Stimulated activated memory B cell treated with anti-CD40 and anti-IgM and Interleukin-4, amounts not matched to agents 10 μg/mL and 1 μg/mL and 100 μg/mL, for 72 hours (primary cell): ENCODE data around the gene LUC7L.
"Not testable (repeated sequence)": the region's sequence is repeated elsewhere in the genome, so short reads cannot be mapped to it uniquely, and the experiment has no call there.

Experiments used
- ATAC-seq: fragments of 150-1000 bp; cut with Tn5 transposase; 2 replicates; pipeline ENCODE4 v1.10.0; 2021
- H3K27ac Mint-ChIP-seq: one replicate; pipeline ENCODE4 v1.8.0; 2022; ENCODE audit warnings: mild to moderate bottlenecking, mixed read lengths
- H3K27me3 Mint-ChIP-seq: one replicate; pipeline ENCODE4 v1.8.0; 2022; ENCODE audit warnings: mixed read lengths
- H3K36me3 Mint-ChIP-seq: one replicate; pipeline ENCODE4 v1.8.0; 2022; ENCODE audit warnings: mixed read lengths
- H3K4me1 Mint-ChIP-seq: one replicate; pipeline ENCODE4 v1.8.0; 2022; ENCODE audit warnings: mixed read lengths
- H3K4me3 Mint-ChIP-seq: one replicate; pipeline ENCODE4 v1.8.0; 2022; ENCODE audit warnings: mild to moderate bottlenecking, moderate library complexity, mixed read lengths
- H3K9me3 Mint-ChIP-seq: one replicate; pipeline ENCODE4 v1.8.0; 2022; ENCODE audit warnings: mixed read lengths

Gene LUC7L, protein sequence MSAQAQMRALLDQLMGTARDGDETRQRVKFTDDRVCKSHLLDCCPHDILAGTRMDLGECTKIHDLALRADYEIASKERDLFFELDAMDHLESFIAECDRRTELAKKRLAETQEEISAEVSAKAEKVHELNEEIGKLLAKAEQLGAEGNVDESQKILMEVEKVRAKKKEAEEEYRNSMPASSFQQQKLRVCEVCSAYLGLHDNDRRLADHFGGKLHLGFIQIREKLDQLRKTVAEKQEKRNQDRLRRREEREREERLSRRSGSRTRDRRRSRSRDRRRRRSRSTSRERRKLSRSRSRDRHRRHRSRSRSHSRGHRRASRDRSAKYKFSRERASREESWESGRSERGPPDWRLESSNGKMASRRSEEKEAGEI

DNA sequence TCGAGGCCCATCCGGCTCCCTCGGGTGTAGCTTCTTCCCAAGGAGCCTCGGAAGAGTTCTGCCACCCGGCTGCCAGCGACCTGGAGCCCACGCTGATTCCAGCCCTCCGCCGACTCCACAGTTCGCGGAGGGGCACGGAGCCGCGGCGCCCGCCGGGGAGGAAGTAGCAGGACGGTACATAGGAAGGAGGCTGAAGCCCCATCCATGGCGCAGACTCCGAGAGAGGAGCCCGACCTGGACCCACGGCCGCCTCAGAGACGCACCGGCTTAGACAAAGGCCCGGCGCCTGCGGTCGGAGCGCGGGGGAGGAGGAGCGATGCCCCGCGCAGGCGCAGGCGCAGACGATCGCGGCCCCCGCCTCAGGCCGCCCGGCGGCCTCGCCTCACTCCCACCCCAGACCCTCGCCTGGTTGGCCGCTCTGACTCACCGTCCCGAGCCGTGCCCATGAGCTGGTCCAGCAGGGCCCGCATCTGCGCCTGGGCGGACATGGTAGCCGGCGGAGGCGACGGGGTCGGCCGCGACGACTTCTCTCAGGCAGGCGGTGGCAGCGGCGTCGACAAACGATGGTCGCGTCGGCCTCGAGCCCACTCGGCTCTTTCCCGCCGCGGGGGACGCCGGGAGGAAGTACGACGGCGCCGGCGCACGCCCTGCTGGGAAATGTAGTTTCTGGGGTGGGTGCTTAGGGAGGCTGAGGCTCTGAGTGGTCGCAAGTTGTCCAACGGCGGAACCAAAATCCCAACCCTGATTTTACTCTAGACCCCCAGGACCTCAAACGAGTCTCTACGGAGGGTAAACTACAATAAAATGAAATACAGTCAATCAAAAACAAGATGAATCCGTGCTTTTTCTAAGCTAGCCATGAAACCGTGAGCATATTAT lies at the start of gene LUC7L:
TSS of gene LUC7L (minus strand) at position 598 of the 879 bp plus-strand sequence. CDS start at position 488, 110 bp downstream.
- Mint-ChIP-seq H3K4me1 (peaks cover 30% of the 10 kb centered on the region), H3K27me3 (no peaks in the 10 kb centered on the region), H3K36me3 (peaks cover 14% of the 10 kb centered on the region), H3K9me3 (no peaks in the 10 kb centered on the region), H3K27ac (peak within 1 kb of the TSS; percentile 93), H3K4me3 (peak within 1 kb of the TSS; percentile 90)
- ATAC-seq = peak; percentile 96

DNA sequence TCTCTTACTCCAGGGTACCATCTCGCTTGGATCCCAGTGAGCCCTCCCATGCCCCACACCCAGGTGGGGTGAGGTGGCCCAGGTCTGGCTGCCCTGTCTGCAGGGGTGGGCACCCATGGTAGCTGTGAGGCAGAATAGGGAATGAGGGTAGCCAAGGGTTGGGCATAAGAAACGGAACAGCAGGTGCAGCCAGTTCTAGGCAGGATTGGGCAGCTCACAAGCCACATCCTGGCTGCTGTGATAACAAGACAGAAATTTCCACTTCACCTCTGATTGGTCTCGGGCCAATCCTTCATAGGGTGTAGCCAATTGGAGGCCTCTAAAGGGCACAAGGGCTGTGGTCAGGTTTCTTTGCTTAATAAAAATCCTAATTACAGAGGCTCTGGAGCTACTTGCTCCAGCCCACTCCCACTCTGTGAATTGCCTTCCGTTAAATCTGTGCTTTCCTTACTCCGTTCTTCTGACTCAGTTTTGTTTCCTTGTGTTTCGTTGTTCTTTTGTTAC lies 49.7 kb upstream of the LUC7L start:
- H3K9me3 Mint-ChIP-seq = no peaks in the 10 kb centered on the region
- H3K27me3 Mint-ChIP-seq = peaks cover 62% of the 10 kb centered on the region
- H3K4me1 Mint-ChIP-seq = peaks cover 7% of the 10 kb centered on the region
- no peaks in the 10 kb centered on the region for H3K36me3 Mint-ChIP-seq
- no peak overlapping the region for H3K4me3 Mint-ChIP-seq
- H3K27ac Mint-ChIP-seq = no peak overlapping the region
- peak; percentile 52 for ATAC-seq

DNA sequence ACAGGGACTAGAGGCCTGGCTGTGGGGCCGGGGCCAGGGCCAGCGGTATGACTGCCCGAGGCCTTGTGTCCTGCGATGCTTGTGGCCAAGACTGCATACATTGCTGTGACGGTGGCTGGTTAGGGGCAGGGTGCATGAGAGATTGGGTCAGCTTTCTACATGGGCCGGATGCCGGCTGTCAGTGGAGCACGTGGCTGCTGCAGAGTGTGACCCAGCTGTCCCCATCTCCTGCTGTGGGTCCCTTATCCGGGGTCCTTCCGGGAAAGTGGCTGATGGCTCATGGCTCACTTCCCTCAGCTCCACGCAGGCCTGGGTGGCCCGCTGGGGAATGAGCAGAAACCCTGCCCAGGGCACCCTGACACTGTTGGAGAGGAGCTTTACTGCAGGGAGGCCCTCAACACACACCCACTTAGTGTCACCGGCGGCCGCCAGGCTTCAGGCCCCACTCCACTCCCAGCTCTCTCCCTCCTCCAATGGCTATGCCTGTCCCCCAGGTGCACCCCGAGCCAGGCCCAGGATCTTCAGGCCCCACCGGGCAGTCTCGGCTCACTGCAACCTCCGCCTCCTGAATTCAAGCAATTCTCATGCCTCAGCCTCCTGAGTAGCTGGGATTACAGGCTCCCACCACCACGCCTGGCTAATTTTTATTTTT lies 47.3 kb upstream of the LUC7L start:
- Mint-ChIP-seq H3K27ac (no peak overlapping the region), H3K4me3 (peak overlapping the region; percentile 64), H3K27me3 (peaks cover 54% of the 10 kb centered on the region), H3K36me3 (no peaks in the 10 kb centered on the region), H3K9me3 (no peaks in the 10 kb centered on the region), H3K4me1 (peaks cover 7% of the 10 kb centered on the region)
- ATAC-seq = no peak

DNA sequence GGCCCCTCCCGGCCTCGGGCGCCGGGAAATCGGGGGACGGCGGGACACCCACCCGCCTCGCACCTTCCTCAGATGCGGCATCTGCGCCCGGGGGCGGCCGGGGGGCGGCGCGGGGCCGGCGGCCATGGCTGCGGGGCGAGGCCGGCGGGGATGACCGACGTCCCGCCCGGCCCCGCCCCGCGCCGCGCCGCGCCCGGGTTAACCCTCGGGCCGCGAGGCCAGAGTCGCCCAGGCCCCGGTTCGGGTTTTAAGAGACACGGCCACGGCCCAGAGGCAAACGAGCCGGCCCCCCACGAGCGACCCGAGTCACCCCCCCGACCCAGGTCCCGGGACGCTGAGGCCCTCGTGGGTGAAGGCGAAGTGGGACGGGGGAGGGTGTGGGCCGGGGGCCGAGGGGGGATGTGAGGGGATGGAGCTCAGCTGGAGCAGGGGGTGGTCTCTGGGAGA lies 46.6 kb upstream of the LUC7L start, which contains the start of gene RGS11:
TSS of gene RGS11 (minus strand) at position 159 of the 447 bp plus-strand sequence. CDS start at position 126, 33 bp downstream.
- no peak within 1 kb of the TSS for H3K27ac Mint-ChIP-seq

DNA sequence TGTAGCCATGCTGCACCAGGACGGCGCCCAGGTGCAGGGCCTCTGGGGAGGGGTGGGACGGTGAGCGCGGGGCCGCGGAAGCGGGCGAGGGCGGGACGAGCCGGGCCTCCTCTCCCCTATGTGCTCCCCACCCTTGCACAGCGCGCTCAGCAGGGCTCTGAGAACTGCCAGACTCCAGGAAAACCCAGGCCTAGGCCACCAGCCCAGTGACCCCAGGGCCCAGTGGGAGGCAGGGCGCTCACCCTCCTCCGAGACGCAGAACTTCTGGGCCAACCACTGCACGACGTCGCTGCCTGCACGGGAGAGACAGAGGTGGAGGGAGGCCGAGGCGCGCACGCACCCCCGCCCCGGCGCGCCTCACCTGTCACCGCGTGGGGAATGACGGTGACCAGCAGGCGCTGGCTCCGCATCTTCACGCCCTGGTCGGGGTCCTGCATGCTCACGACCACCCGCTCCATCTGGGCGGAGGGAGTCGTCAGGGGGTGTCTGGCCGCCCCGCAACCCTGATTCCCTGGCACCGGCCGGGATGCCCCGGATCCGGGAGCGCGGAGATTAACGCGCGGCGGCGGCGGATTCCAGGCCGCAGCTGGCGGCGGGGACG lies 45.9 kb upstream of the LUC7L start:
- peaks cover 47% of the 10 kb centered on the region for H3K27me3 Mint-ChIP-seq
- H3K36me3 Mint-ChIP-seq = no peaks in the 10 kb centered on the region
- peak; percentile 26 for ATAC-seq
- no peak overlapping the region for H3K27ac Mint-ChIP-seq
- H3K9me3 Mint-ChIP-seq = no peaks in the 10 kb centered on the region
- H3K4me3 Mint-ChIP-seq = peak overlapping the region; percentile 44
- peaks cover 7% of the 10 kb centered on the region for H3K4me1 Mint-ChIP-seq

More for the DNA sequence above, 46.6 kb upstream of the LUC7L start, which contains the start of gene RGS11:
- peak; percentile 10 for ATAC-seq
- Mint-ChIP-seq H3K27me3 (peaks cover 49% of the 10 kb centered on the region), H3K36me3 (no peaks in the 10 kb centered on the region), H3K4me3 (peak within 1 kb of the TSS; percentile 64), H3K4me1 (peaks cover 7% of the 10 kb centered on the region), H3K9me3 (no peaks in the 10 kb centered on the region)

DNA sequence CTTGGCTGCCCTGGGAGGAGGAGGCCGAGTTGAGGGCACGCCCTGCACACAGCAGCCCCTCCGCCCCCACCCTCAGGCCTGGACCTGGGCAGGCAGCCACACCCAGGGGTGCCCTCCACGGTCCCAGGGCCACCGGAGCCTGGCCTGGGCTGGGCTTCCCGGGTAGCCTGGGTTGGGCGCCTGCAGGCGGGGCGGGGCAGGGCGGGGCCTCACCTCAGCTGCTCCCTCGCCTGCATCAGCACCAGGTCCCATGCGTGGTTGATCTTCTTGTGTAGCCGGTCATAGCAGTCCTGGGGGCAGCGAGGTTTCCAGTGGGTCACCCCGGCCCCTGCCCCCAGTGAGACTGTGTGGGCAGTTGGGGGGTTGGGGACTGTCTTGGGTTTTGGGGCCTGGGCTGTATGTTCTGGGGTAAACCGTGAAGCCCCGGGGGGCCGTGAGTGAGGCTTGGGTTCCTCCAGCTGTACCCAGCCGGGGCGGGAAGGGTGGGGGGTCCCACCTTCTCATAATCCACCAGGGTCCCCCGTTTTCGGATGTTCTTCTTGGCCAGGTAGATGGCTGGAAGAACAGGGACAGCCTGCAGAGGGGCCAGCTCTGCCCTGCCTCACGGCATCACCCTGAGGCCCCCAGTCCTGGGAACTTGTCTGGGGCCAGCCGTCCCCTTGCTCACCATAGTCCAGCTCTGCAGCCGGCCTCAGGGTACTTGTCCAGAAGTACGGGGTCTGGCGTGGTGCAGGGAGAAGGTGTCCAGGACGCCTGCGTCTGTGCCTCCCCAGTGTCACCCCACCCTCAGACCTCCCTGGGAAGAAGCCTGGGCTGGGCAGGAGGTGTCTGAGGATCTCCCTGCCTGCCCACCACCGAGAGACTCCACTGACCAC lies 44.5 kb upstream of the LUC7L start:
- no peak overlapping the region for H3K4me3 Mint-ChIP-seq
- H3K27ac Mint-ChIP-seq = no peak overlapping the region
- no peak for ATAC-seq
- H3K27me3 Mint-ChIP-seq = peaks cover 39% of the 10 kb centered on the region
- no peaks in the 10 kb centered on the region for H3K36me3 Mint-ChIP-seq
- H3K4me1 Mint-ChIP-seq = no peaks in the 10 kb centered on the region
- H3K9me3 Mint-ChIP-seq = no peaks in the 10 kb centered on the region

DNA sequence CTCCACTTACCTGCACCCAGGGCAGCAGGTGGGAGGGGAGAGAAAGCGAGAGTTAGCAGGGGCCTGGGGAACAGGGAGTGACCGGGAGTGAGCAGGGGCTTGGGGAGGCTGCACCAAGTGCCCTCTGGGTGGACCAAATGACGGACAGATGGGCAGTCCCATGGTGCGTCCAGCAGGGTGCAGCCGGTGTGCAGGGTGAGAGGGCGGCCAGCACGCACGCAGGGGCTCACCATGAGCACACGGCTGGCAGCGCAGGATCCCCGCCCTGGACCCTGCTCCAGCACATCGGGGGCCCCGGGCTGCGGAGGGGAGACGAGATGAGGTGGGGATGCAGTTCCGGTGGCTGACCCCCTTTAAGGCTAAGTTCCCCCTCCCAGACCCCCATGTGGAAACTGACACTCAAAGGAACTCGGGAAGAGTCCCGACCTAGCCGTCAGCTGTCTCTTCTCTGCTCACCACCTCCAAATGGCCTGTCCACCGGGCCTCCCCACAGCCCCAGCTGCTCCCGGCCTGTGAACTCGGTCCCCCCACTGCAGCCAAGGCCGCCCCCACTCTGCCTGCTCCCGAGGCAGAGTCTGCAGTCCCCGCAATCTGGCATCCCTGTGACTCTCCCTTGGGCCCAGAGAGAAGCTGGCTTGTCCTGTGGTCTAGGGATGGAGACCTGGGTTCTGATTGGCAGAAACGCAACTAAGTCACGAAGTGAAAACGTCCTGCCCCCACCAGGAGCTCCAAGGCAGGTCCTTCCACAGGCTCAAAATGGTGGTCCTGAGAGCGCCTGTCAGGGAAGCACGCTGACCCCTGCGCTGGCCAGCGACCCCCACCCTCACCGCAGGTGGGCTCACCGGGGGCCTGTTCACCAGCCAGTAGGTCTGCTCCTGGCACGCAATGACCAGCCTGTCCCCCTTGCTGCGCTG lies 43.6 kb upstream of the LUC7L start:
- ATAC-seq = no peak
- no peak overlapping the region for H3K4me3 Mint-ChIP-seq
- no peak overlapping the region for H3K27ac Mint-ChIP-seq
- H3K27me3 Mint-ChIP-seq = peaks cover 30% of the 10 kb centered on the region
- no peaks in the 10 kb centered on the region for H3K9me3 Mint-ChIP-seq
- no peaks in the 10 kb centered on the region for H3K4me1 Mint-ChIP-seq
- no peaks in the 10 kb centered on the region for H3K36me3 Mint-ChIP-seq

DNA sequence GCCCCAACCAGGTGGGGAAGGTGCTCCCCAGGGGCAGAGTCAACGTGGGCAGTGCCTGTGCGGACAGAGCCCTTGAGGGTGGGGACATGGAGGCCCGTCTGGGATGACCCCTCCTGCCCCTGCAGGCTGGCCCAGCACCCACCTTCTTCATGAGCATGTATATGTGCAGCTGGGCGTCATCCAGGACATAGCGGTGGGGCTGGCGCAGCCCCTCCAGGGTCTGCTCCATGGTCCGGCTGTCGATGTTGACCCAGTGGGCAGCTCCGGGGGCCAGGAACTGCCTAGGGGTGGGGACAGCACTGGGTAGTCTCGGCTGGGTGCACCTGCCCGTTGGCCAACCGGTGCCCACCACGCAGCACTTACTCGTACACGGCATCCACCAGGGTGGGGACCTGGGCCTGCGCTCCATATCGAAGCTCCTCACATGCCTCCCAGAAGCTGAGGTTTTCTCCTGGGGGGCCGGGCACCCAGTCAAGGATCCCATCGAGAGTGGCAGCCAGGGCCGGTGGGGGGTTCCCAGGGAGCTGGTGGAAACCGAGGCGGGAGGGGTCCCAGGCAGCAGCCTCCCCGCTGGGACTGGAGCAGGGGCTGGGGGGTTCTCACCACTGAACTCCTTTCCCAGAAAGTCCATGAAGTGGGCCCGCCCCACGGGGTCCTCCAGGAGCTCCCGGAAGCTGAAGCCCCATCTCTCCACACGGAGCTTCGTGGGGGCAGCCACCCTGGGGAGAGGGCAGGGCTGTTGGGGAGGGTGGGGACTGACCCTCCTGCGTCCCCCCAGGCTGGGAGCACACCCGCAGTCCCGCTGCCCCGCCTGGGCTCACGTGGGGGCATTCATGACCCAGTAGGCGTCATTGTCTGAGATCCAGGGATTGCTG lies 41.4 kb upstream of the LUC7L start:
- Mint-ChIP-seq H3K4me1 (no peaks in the 10 kb centered on the region), H3K27ac (no peak overlapping the region), H3K27me3 (peaks cover 12% of the 10 kb centered on the region), H3K9me3 (no peaks in the 10 kb centered on the region), H3K36me3 (peaks cover 5% of the 10 kb centered on the region), H3K4me3 (no peak overlapping the region)
- no peak for ATAC-seq

DNA sequence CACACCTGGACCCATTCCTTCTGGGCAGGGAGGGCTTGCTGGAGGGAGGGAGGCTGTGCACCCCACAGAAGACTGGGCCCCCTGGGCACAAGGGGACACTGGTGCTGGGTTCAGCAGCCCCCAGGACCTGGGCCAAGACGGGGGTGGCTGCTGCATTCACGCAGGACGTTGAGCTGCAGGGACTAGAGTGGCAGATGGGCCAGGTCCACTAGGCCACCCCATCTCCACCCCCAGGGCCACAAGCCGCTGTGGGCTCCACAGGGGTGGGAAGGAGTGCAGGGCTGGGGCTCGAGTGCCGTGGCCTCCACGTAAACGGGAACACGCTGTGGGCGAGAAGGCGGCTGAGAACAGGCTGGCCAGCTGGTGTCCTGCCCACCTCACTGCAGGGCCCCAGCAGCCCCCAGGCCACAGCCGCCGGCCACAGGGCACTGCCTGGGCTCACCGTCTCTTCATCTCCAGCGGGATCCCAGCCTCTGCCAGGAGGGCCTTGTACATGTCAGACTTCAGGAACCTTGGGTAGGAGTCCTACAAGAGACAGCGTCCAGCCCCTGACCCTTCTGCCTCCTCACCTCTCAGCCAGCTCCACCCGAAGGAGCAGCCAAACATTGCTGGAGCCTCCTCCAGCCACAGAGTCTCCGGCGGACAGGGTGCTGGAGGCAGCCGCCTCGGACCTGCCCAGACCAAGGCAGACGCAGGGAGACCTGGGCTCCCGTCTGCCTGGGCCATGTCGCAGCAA lies 40.0 kb upstream of the LUC7L start:
- ATAC-seq = no peak
- no peak overlapping the region for H3K27ac Mint-ChIP-seq

DNA sequence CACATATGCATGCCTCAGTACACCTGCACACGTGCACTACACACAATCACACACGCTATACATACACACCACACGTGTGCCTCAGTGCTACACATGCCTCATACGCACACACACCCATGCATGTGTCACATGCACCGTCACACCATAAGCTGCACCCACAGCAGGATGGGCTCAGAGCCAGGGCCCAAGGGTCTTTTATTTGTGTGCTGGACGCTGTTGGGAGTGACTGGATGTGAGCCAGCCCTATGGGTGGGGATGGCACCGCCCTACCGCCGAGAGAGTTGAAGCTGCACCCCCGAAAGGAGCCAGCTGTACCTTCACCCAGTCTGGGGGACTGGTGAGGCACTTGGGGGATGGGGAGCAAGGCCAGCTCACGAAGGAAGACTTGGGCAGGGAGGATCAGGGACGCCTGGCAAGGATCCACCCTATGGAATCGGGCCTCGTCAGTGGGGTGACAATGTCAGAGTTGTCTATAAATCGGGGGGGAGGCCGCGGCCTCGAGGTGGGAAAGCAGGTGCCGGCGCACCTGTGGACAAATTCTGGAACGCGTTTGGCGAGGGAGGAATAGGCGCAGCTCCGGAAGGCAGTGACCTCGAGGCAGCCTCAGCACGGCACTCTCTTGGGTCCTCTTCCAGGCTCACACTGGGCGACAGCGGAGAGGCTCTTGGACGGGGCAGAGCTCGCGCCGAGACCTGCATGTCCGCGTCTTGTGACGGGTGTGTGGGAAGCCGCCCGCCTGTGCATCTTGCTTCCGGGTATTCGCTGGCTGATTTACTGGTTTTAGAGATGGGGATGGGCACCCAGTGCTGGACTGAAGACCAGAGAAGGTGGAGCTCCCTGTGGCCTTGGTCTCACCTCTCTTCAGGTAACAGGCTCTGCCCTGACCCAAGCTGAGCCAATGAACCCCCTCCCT lies 39.1 kb upstream of the LUC7L start:
- ATAC-seq = no peak
- H3K9me3 Mint-ChIP-seq = no peaks in the 10 kb centered on the region
- no peaks in the 10 kb centered on the region for H3K4me1 Mint-ChIP-seq
- no peak overlapping the region for H3K27ac Mint-ChIP-seq
- H3K4me3 Mint-ChIP-seq = no peak overlapping the region
- H3K27me3 Mint-ChIP-seq = peaks cover 12% of the 10 kb centered on the region
- H3K36me3 Mint-ChIP-seq = peaks cover 23% of the 10 kb centered on the region

More for the DNA sequence above, 40.0 kb upstream of the LUC7L start:
- Mint-ChIP-seq H3K9me3 (no peaks in the 10 kb centered on the region), H3K36me3 (peaks cover 15% of the 10 kb centered on the region), H3K4me3 (no peak overlapping the region), H3K27me3 (peaks cover 12% of the 10 kb centered on the region), H3K4me1 (no peaks in the 10 kb centered on the region)

DNA sequence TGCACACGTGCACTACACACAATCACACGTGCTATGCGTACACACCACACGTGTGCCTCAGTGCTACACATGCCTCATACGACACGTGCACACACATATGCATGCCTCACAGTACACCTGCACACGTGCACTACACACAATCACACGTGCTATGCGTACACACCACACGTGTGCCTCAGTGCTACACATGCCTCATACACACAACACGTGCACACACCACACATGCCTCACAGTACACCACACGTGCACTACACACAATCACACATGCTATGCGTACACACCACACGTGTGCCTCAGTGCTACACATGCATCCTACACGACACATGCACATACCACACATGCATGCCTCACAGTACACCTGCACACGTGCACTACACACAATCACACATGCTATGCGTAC lies 38.3 kb upstream of the LUC7L start:
- Mint-ChIP-seq H3K36me3 (peaks cover 31% of the 10 kb centered on the region), H3K27me3 (peaks cover 12% of the 10 kb centered on the region)
- H3K27ac Mint-ChIP-seq, ATAC-seq, H3K4me3 Mint-ChIP-seq, H3K9me3 Mint-ChIP-seq, H3K4me1 Mint-ChIP-seq: not testable (repeated sequence)
